GM12878 (cell line): ENCODE results near the gene EPX. TPM values are rescaled to one million over a fixed set of nuclear protein-coding genes. Genes with fewer than 3 reads are reported as not detected.

Source experiments
- CBX5 ChIP-seq: sonication (generic); IDR thresholded peaks from 2 replicates; pipeline ENCODE4 v1.6.1; 2016; ENCODE audit warnings: low read depth, moderate library complexity, mild to moderate bottlenecking, inconsistent platforms
- DPF2 ChIP-seq: fragments of 450-650 bp; IDR thresholded peaks from 2 replicates; pipeline ENCODE4 v1.6.1; 2017; ENCODE audit warnings: mild to moderate bottlenecking
- ETV6 ChIP-seq, 2 experiments: fragments of 450-650 bp in 1 of 2; IDR thresholded peaks in 1 of 2; conservative IDR thresholded peaks in 1 of 2; 2 replicates each; pipeline ENCODE4 v1.6.1; 2014; ENCODE audit warnings: antibody characterized with exemption in 1 of 2, borderline replicate concordance in 1 of 2, low read depth in 1 of 2, mild to moderate bottlenecking in 1 of 2, moderate library complexity in 1 of 2
- EZH2 ChIP-seq: IDR thresholded peaks from 2 replicates; pipeline ENCODE4 v1.6.1; 2012; ENCODE audit warnings: low read depth, mild to moderate bottlenecking, control low read depth, inconsistent platforms, low read length, borderline replicate concordance; ENCODE audit not compliant: control insufficient read depth
- FOS ChIP-seq: IDR thresholded peaks from 3 replicates; pipeline ENCODE4 v1.6.1; 2011; ENCODE audit warnings: borderline replicate concordance; ENCODE audit not compliant: insufficient read length; ENCODE audit errors: extremely low read depth
- HDAC2 ChIP-seq: fragments of 200-600 bp; sonication (generic); IDR thresholded peaks from 2 replicates; pipeline ENCODE4 v1.6.1; 2017
- HDGF ChIP-seq: fragments of 450-650 bp; IDR thresholded peaks from 2 replicates; pipeline ENCODE4 v1.6.1; 2016; ENCODE audit warnings: antibody characterized with exemption
- IRF4 ChIP-seq: IDR thresholded peaks from 2 replicates; pipeline ENCODE4 v1.6.1; 2011; ENCODE audit warnings: low read depth, low read length
- MEF2B ChIP-seq: fragments of 450-650 bp; IDR thresholded peaks from 2 replicates; pipeline ENCODE4 v1.6.1; 2018; ENCODE audit warnings: mild to moderate bottlenecking, moderate library complexity; ENCODE audit not compliant: partially characterized antibody, poor library complexity, severe bottlenecking
- NR2C2 ChIP-seq: IDR thresholded peaks from 2 replicates; pipeline ENCODE4 v1.6.1; 2011; ENCODE audit warnings: borderline replicate concordance, low read depth; ENCODE audit not compliant: control insufficient read depth, insufficient read length
- PAX5 ChIP-seq: IDR thresholded peaks from 2 replicates; pipeline ENCODE4 v1.6.1; 2011; ENCODE audit warnings: low read depth, low read length, borderline replicate concordance
- POU2F2 ChIP-seq: IDR thresholded peaks from 3 replicates; pipeline ENCODE4 v1.6.1; 2011; ENCODE audit warnings: low read depth, mild to moderate bottlenecking, low read length, borderline replicate concordance
- RAD51 ChIP-seq: fragments of 450-650 bp; IDR thresholded peaks from 2 replicates; pipeline ENCODE4 v1.6.1; 2016; ENCODE audit warnings: moderate library complexity, mild to moderate bottlenecking, inconsistent platforms
- RUNX3 ChIP-seq: IDR thresholded peaks from 2 replicates; pipeline ENCODE4 v1.6.1; 2012; ENCODE audit warnings: low read length, inconsistent platforms
- TBL1XR1 ChIP-seq: IDR thresholded peaks from 2 replicates; pipeline ENCODE4 v1.6.1; 2012; ENCODE audit warnings: low read depth, low read length, improper control_type of control experiment
- ZNF217 ChIP-seq: fragments of 450-650 bp; IDR thresholded peaks from 2 replicates; pipeline ENCODE4 v1.6.1; 2017; ENCODE audit warnings: antibody characterized with exemption, mild to moderate bottlenecking
- ZNF24 ChIP-seq: fragments of 450-650 bp; IDR thresholded peaks from 2 replicates; pipeline ENCODE4 v1.6.1; 2017; ENCODE audit warnings: antibody characterized with exemption, mild to moderate bottlenecking
- ZNF274 ChIP-seq: IDR thresholded peaks from one replicate; pipeline ENCODE4 v1.8.0; 2011; ENCODE audit not compliant: insufficient read length, insufficient read depth
- ZNF384 ChIP-seq: IDR thresholded peaks from 2 replicates; pipeline ENCODE4 v1.6.1; 2012; ENCODE audit warnings: low read depth, mild to moderate bottlenecking, low read length, improper control_type of control experiment, borderline replicate concordance
- polyA plus RNA-seq, 11 experiments: library from polyadenylated mRNA; depleted of rRNA in 4 of 11; unstranded in 6 of 11; stranded (reverse) in 5 of 11; fragments of >200 nt; fragmentation: Nextera tagmentation in 4 of 11; fragmentation: Illumina TruSeq in 1 of 11; extraction: Ambion mirVana in 4 of 11; extraction: Trizol in 1 of 11; gene quantifications; 1 replicate in 1 of 11; 2 replicates in 10 of 11; pipeline versions ENCODE4 v1.2.1 to v1.2.3, GENCODE V29; 2011 to 2016; ENCODE audit warnings: inconsistent platforms in 2 of 11, missing spikeins in 2 of 11, low read depth in 1 of 11
- total RNA-seq, 4 experiments: library from RNA; depleted of rRNA in 3 of 4; stranded (reverse); fragments of >200 nt in 3 of 4; fragmentation: Illumina TruSeq in 1 of 4; extraction: Trizol in 1 of 4; gene quantifications; 2 replicates each; pipeline versions ENCODE4 v1.2.1 to v1.2.3, GENCODE V29; 2013 to 2021
- TF ChIP-seq, protein P1 (sequence below): IDR thresholded peaks from 2 replicates; pipeline ENCODE4 v1.6.1; 2011; ENCODE audit warnings: low read depth, low read length, improper control_type of control experiment, borderline replicate concordance
- TF ChIP-seq, protein P2 (sequence below): fragments of 450-650 bp; IDR thresholded peaks from 2 replicates; pipeline ENCODE4 v1.6.1; 2017; ENCODE audit warnings: low read depth, mild to moderate bottlenecking, moderate library complexity
- TF ChIP-seq, protein P3 (sequence below): IDR thresholded peaks from 2 replicates; pipeline ENCODE4 v1.6.1; 2011; ENCODE audit warnings: mild to moderate bottlenecking, low read depth, low read length, moderate library complexity; ENCODE audit not compliant: insufficient replicate concordance
- TF ChIP-seq, protein P4 (sequence below): IDR thresholded peaks from 2 replicates; pipeline ENCODE4 v1.6.1; 2011; ENCODE audit warnings: borderline replicate concordance, low read depth, mild to moderate bottlenecking, moderate library complexity, mixed read lengths, low read length; ENCODE audit not compliant: insufficient read depth; ENCODE audit errors: extremely low read length

EPX gene
- total and polyA plus RNA-seq, 10 of the 15 experiments (the other 5 are each of a cell fraction or from before 2014, with no cell fraction given), result 0.03 TPM; not detected in 9

DNA sequence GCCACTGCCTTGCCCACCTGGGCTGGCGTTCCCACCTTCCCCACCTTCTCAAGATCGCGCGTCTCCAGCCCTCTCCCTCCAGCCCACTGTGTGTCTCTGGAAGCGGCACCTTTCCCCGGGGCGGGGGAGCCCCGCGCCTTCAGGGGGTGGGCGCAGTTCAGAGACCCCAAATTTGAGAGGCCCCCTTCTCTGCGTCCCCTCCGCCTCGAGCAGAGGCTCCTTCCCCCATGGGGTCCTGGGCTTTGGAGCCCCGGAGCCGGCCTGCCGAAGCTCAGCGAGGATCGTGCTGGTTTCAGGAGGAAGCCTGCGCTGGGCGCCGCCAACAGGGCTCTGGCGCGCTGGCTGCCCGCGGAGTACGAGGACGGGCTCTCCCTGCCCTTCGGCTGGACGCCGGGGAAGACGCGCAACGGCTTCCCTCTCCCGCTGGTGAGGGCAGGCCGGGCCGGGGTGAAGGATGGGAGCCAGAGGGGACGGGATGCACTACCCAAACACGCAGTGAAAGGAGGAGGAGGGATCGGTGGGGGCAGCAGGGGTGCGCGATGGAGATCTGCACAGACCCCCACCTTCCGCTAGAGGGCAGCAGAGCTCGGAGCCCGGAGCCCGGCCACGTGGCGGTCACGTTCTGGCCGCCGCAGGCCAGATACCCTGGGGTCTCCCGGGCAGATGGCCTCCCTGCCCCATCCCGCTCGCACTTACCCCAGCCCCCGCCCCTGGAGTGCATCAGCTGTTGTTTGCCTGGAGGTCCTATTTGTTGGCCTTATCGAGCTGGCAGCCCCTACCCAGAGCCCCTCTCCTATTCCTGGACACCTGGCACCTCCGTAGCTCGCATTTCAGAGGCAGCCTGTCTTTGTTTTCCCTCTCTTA lies 57.0 kb downstream of the EPX start (continued):
- TF ChIP-seq, protein P1, sequence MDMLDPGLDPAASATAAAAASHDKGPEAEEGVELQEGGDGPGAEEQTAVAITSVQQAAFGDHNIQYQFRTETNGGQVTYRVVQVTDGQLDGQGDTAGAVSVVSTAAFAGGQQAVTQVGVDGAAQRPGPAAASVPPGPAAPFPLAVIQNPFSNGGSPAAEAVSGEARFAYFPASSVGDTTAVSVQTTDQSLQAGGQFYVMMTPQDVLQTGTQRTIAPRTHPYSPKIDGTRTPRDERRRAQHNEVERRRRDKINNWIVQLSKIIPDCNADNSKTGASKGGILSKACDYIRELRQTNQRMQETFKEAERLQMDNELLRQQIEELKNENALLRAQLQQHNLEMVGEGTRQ, result peak; percentile 48
- TF ChIP-seq, protein P2, sequence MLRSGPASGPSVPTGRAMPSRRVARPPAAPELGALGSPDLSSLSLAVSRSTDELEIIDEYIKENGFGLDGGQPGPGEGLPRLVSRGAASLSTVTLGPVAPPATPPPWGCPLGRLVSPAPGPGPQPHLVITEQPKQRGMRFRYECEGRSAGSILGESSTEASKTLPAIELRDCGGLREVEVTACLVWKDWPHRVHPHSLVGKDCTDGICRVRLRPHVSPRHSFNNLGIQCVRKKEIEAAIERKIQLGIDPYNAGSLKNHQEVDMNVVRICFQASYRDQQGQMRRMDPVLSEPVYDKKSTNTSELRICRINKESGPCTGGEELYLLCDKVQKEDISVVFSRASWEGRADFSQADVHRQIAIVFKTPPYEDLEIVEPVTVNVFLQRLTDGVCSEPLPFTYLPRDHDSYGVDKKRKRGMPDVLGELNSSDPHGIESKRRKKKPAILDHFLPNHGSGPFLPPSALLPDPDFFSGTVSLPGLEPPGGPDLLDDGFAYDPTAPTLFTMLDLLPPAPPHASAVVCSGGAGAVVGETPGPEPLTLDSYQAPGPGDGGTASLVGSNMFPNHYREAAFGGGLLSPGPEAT, result no peak
- TF ChIP-seq, protein P3, sequence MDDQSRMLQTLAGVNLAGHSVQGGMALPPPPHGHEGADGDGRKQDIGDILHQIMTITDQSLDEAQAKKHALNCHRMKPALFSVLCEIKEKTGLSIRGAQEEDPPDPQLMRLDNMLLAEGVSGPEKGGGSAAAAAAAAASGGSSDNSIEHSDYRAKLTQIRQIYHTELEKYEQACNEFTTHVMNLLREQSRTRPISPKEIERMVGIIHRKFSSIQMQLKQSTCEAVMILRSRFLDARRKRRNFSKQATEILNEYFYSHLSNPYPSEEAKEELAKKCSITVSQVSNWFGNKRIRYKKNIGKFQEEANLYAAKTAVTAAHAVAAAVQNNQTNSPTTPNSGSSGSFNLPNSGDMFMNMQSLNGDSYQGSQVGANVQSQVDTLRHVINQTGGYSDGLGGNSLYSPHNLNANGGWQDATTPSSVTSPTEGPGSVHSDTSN, result no peak
- TF ChIP-seq, protein P4, sequence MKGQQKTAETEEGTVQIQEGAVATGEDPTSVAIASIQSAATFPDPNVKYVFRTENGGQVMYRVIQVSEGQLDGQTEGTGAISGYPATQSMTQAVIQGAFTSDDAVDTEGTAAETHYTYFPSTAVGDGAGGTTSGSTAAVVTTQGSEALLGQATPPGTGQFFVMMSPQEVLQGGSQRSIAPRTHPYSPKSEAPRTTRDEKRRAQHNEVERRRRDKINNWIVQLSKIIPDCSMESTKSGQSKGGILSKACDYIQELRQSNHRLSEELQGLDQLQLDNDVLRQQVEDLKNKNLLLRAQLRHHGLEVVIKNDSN, result peak; percentile 83
- TF ChIP-seq ZNF217, result no peak
- TF ChIP-seq POU2F2, result no peak
- no peak for TF ChIP-seq HDGF
- no peak for TF ChIP-seq DPF2
- TF ChIP-seq IRF4, result no peak
- peak; percentile 34; the same call in 1 of the 2 replicates for TF ChIP-seq PAX5
- TF ChIP-seq ETV6 (conservative IDR thresholded peaks at IDR 0.05 in 1 of 2, IDR thresholded peaks at IDR 0.05 in 1 of 2; ENCODE audit: borderline replicate concordance in 1 of 2, low read depth in 1 of 2), result no peak
- TF ChIP-seq ZNF274, result no peak
- TF ChIP-seq NR2C2, result no peak
- no peak for TF ChIP-seq EZH2
- TF ChIP-seq RUNX3, result no peak
- no peak for TF ChIP-seq HDAC2
- TF ChIP-seq ZNF384, result no peak
- TF ChIP-seq FOS, result no peak
- TF ChIP-seq ZNF24, result no peak
- TF ChIP-seq CBX5, result no peak
- TF ChIP-seq RAD51, result peak; percentile 82
- TF ChIP-seq MEF2B, result peak; percentile 20
- no peak for TF ChIP-seq TBL1XR1
